Spleen (tissue), 7 donors: ENCODE measurements around the gene CPLX1.

Source experiments
- POLR2A ChIP-seq, 3 donors: fragments of 450-650 bp; IDR thresholded peaks; one replicate each; pipeline ENCODE4 v1.5.1; 2017; ENCODE audit warnings: antibody characterized with exemption in 3 of 3, mild to moderate bottlenecking in 1 of 3
- TF ChIP-seq, protein P1 (sequence below), 11 experiments: fragments of 200-600 bp in 7 of 11; fragments of 450-650 bp in 4 of 11; sonication (generic) in 4 of 11; IDR thresholded peaks in 8 of 11; conservative IDR thresholded peaks in 3 of 11; 1 replicate in 7 of 11; 2 replicates in 4 of 11; pipeline versions ENCODE4 v1.4.0 to v1.8.0; 2016 to 2021; ENCODE audit warnings: antibody characterized with exemption in 11 of 11, inconsistent platforms in 4 of 11, mild to moderate bottlenecking in 1 of 11
- donor health status: DM: no; HTN: no; CAD: no; lungs with moderate emphysema.
- donor health status: DM: no; HTN: no; CAD: no.
- donor health status: DM: no; HTN: no; CAD: no.

- TF ChIP-seq, protein P1, sequence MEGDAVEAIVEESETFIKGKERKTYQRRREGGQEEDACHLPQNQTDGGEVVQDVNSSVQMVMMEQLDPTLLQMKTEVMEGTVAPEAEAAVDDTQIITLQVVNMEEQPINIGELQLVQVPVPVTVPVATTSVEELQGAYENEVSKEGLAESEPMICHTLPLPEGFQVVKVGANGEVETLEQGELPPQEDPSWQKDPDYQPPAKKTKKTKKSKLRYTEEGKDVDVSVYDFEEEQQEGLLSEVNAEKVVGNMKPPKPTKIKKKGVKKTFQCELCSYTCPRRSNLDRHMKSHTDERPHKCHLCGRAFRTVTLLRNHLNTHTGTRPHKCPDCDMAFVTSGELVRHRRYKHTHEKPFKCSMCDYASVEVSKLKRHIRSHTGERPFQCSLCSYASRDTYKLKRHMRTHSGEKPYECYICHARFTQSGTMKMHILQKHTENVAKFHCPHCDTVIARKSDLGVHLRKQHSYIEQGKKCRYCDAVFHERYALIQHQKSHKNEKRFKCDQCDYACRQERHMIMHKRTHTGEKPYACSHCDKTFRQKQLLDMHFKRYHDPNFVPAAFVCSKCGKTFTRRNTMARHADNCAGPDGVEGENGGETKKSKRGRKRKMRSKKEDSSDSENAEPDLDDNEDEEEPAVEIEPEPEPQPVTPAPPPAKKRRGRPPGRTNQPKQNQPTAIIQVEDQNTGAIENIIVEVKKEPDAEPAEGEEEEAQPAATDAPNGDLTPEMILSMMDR (IDR thresholded peaks at IDR 0.05 in 8 of 11, conservative IDR thresholded peaks at IDR 0.05 in 3 of 11) = no peak
- TF ChIP-seq POLR2A (IDR thresholded peaks at IDR 0.05) = no peak
These were observed 4.7 kb downstream of the CPLX1 start for GRCh38 chr4:821181-821591.
